GM12801 (cell line): Measurements from ENCODE around the gene POU3F2.

Experiments
- CTCF ChIP-seq: IDR thresholded peaks from one replicate; pipeline ENCODE4 v1.5.1; 2011; ENCODE audit warnings: control low read depth; ENCODE audit not compliant: insufficient read length; ENCODE audit errors: extremely low read depth

POU3F2 gene

GRCh38 chr6:98836025-98836961, 1.9 kb downstream of the POU3F2 start:
- no peak for TF ChIP-seq CTCF

DNA sequence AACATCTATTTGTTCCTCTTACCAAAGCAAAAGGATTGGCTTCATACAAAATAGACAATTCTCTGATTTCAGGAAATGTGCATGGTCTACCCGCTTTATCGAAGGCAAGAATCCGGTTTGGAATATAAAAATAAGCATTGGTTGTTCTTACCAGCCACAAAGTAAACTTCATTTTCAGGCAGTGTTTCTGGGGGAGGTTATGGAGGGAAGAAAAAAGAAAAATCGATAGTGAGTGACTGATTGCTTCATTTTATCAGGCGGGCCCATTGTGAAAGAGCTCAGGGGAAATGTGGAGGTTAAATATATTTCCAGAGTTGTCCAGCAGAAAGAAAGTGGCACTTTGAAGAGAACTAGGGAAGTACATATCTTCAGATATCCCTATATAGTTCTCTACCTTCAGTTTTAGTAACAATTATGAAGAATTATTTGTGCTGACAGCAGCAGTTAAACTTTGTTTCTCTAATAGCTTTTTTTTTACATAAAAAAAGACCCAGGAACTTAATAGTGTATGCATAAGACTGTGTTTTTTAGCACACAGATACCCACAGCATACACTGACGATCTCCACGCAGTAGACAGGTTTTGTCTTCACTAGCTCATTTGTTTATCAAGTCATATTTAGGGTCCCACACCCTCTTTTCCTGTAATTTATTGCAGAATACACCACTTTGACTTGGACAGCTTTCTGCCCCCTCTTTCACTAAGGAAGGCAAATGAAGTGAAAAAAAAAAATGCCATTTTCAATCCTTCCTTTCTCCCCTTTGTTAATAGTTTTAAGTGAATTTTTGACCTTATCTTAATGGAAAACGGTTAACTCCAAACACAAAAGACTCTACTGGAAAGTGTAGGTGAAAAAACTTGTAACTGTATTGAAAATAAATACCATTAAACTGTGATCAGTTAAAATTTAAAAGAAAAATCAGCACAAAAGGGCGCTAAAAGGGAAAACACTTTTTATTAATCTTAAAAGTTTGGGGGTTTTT, 2.9 kb downstream of the POU3F2 start:
- no peak for TF ChIP-seq CTCF

GRCh38 chr6:98838032-98838431, 3.7 kb downstream of the POU3F2 start:
- no peak for TF ChIP-seq CTCF

DNA sequence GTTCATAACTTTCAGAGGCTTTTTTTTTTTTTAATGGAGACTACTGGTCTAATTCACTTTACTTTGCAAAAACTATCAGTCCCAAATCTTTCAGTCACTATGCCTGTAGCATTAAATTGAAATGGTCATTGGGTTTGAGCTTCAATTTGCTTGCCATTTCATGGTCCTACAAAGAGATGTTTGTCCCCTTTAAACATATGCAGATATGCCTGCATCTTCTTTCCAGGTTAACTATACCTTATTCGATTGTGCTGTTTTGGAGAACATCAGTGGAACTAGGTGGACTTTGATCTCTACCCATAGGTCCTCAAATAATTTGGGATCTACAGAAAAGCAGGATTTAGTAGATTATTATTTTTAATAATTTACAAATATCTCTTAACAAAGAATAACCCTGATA, 4.6 kb downstream of the POU3F2 start:
- TF ChIP-seq CTCF, result no peak

DNA sequence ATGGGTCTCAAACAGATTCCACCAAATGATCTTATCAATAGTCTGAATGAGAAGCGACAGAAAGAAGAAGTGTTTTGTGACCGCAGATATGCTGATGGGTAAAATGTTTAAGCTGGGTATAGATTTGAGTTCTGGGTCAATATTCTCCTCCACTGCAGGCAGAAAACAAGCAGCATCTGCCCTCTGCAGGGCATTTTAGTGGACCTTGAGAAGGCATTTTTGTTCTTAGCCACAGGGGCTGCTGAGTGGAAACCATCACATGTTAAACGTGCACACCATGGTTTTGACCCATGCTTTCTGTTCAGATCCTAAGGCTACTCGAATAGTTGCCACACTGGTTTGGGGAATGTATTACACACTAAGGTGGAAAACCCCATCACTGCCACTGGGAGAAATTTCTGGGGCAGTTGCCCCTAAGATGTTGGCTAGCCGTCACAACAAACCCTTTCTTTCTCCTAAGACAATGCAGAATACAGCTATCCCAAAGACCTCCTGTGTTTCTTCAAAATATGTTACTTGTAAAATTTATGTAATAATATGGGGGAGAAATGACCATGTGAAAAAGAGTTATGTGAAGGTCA, 5.5 kb downstream of the POU3F2 start:
- no peak for TF ChIP-seq CTCF

DNA sequence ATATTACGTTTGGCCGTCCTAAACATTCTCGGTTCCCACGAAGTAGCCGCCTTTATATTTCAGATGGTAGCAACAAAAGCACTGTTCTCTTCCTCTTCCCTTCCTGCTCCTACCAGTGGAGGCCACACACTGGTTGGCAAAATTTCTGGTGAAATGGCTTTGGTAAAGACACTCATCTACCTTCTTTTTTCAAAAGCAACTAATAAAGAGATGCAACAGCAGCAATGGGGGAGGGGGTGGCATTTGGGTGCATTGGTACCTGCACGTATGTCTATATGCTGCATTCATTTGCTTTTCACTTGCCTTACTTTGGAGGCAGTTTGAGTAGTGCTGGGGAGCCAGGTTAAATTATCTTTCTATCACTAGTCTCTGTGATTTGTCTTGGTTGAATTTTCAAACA, 6.0 kb downstream of the POU3F2 start:
- TF ChIP-seq CTCF, result no peak
